GM23338 (cell line): ENCODE data around the gene RAB30. TPM values are rescaled to one million over a fixed set of nuclear protein-coding genes. Genes with fewer than 3 reads are reported as not detected.

ENCODE experiments used
- ATAC-seq: fragments of 200-7000 bp; cut with Tn5 transposase; 3 replicates; pipeline ENCODE4 v1.9.1; 2020
- DNase-seq: peaks from one replicate; pipeline ENCODE4 v3.0.0-alpha.2; 2015; ENCODE audit warnings: low spot score
- H2AFZ ChIP-seq: fragments of 200-600 bp; sonication (generic); 2 replicates; pipeline ENCODE4 v1.8.0; 2016; ENCODE audit warnings: antibody characterized with exemption, mild to moderate bottlenecking, moderate library complexity
- H3F3A ChIP-seq: fragments of 200-600 bp; sonication (generic); replicated peaks from 2 replicates; pipeline ENCODE4 v1.8.0; 2017; ENCODE audit warnings: antibody characterized with exemption, mixed run types, low read depth
- H3K27ac ChIP-seq: fragments of 200-600 bp; sonication (generic); 2 replicates; pipeline ENCODE4 v1.6.1; 2016; ENCODE audit warnings: low read depth
- H3K27me3 ChIP-seq: fragments of 200-600 bp; sonication (generic); 2 replicates; pipeline ENCODE4 v1.8.0; 2016; ENCODE audit warnings: mild to moderate bottlenecking, mixed run types, moderate library complexity; ENCODE audit not compliant: insufficient read depth
- H3K36me3 ChIP-seq: fragments of 200-600 bp; sonication (generic); 2 replicates; pipeline ENCODE4 v1.8.0; 2016; ENCODE audit warnings: mild to moderate bottlenecking; ENCODE audit not compliant: insufficient read depth
- H3K4me1 ChIP-seq: fragments of 200-600 bp; sonication (generic); 2 replicates; pipeline ENCODE4 v1.8.0; 2016; ENCODE audit warnings: mild to moderate bottlenecking, moderate library complexity; ENCODE audit not compliant: insufficient read depth
- H3K4me2 ChIP-seq: fragments of 200-600 bp; sonication (generic); 2 replicates; pipeline ENCODE4 v1.7.1; 2017; ENCODE audit warnings: mixed run types
- H3K4me3 ChIP-seq: fragments of 200-600 bp; sonication (generic); 2 replicates; pipeline ENCODE4 v1.6.1; 2016; ENCODE audit warnings: mixed run types
- H3K79me2 ChIP-seq: fragments of 200-600 bp; sonication (generic); replicated peaks from 2 replicates; pipeline ENCODE4 v1.8.0; 2017; ENCODE audit warnings: mild to moderate bottlenecking; ENCODE audit not compliant: insufficient read depth
- H3K9me2 ChIP-seq: fragments of 200-600 bp; sonication (generic); 2 replicates; pipeline ENCODE4 v1.8.0; 2017; ENCODE audit not compliant: insufficient read depth
- H4K20me1 ChIP-seq: fragments of 200-600 bp; sonication (generic); replicated peaks from 2 replicates; pipeline ENCODE4 v1.8.0; 2017; ENCODE audit warnings: mild to moderate bottlenecking; ENCODE audit not compliant: insufficient read depth
- H3K27ac Mint-ChIP-seq: 2 replicates; pipeline ENCODE4 v1.8.0; 2020; ENCODE audit warnings: inconsistent platforms, mild to moderate bottlenecking, moderate library complexity, mixed read lengths
- H3K27me3 Mint-ChIP-seq: 3 replicates; pipeline ENCODE4 v1.8.0; 2022; ENCODE audit warnings: low read depth, mild to moderate bottlenecking, moderate library complexity, mixed read lengths, inconsistent platforms; ENCODE audit not compliant: insufficient read depth, poor library complexity
- H3K36me3 Mint-ChIP-seq: 3 replicates; pipeline ENCODE4 v1.8.0; 2021; ENCODE audit warnings: low read depth, mild to moderate bottlenecking, inconsistent platforms, moderate library complexity, mixed read lengths
- H3K4me1 Mint-ChIP-seq: 3 replicates; pipeline ENCODE4 v1.8.0; 2020; ENCODE audit warnings: mild to moderate bottlenecking, inconsistent platforms, mixed read lengths
- H3K4me3 Mint-ChIP-seq: 3 replicates; pipeline ENCODE4 v1.8.0; 2021; ENCODE audit warnings: moderate library complexity, mild to moderate bottlenecking, inconsistent platforms, mixed read lengths
- H3K9me3 Mint-ChIP-seq: 3 replicates; pipeline ENCODE4 v1.8.0; 2020; ENCODE audit warnings: moderate library complexity, mild to moderate bottlenecking, inconsistent platforms, mixed read lengths
- CREB1 ChIP-seq: fragments of 250-450 bp; sonication (Bioruptor Pico); IDR thresholded peaks from 2 replicates; pipeline ENCODE4 v1.5.0; 2020; ENCODE audit warnings: low read depth, mild to moderate bottlenecking, moderate library complexity
- EZH2 ChIP-seq: fragments of 200-600 bp; sonication (generic); IDR thresholded peaks from one replicate; pipeline ENCODE4 v1.8.0; 2017; ENCODE audit warnings: antibody characterized with exemption, mild to moderate bottlenecking, low read depth; ENCODE audit not compliant: unreplicated experiment
- EZH2phosphoT487 ChIP-seq: fragments of 200-600 bp; sonication (generic); IDR thresholded peaks from one replicate; pipeline ENCODE4 v1.8.1; 2018; ENCODE audit warnings: antibody characterized with exemption; ENCODE audit not compliant: unreplicated experiment
- JUNB ChIP-seq: IDR thresholded peaks from one replicate; pipeline ENCODE4 v1.6.1; 2016; ENCODE audit warnings: antibody characterized with exemption; ENCODE audit not compliant: unreplicated experiment
- NANOG ChIP-seq: IDR thresholded peaks from 2 replicates; pipeline ENCODE4 v1.6.1; 2016; ENCODE audit warnings: antibody characterized with exemption, borderline replicate concordance
- POLR2AphosphoS5 ChIP-seq: IDR thresholded peaks from 2 replicates; pipeline ENCODE4 v1.6.1; 2016; ENCODE audit warnings: antibody characterized with exemption, low read depth
- STAT1 ChIP-seq: IDR thresholded peaks from one replicate; pipeline ENCODE4 v1.6.1; 2016; ENCODE audit warnings: antibody characterized with exemption; ENCODE audit not compliant: unreplicated experiment
- ZNF114 ChIP-seq: fragments of 250-450 bp; sonication (Bioruptor Pico); IDR thresholded peaks from 2 replicates; pipeline ENCODE4 v1.5.0; 2020; ENCODE audit warnings: mild to moderate bottlenecking, moderate library complexity
- ZNF331 ChIP-seq: fragments of 250-450 bp; sonication (Bioruptor Pico); IDR thresholded peaks from 2 replicates; pipeline ENCODE4 v1.5.0; 2020; ENCODE audit warnings: low read depth, mild to moderate bottlenecking, moderate library complexity
- polyA plus RNA-seq: library from polyadenylated mRNA; unstranded; fragments of >200 nt; fragmentation: Nextera tagmentation; extraction: Ambion mirVana; gene quantifications from 2 replicates; pipeline ENCODE4 v1.2.1, GENCODE V29; 2016
- total RNA-seq: library from RNA; depleted of rRNA; stranded (reverse); fragments of >200 nt; shearing (Covaris generic); gene quantifications from 2 replicates; pipeline ENCODE4 v1.2.3, GENCODE V29; 2014
- TF ChIP-seq, protein P1 (sequence below): IDR thresholded peaks from one replicate; pipeline ENCODE4 v1.6.1; 2018; ENCODE audit warnings: antibody characterized with exemption; ENCODE audit not compliant: unreplicated experiment
- TF ChIP-seq, protein P2 (sequence below): IDR thresholded peaks from 2 replicates; pipeline ENCODE4 v1.6.1; 2016; ENCODE audit warnings: antibody characterized with exemption
- TF ChIP-seq, protein P3 (sequence below): fragments of 250-450 bp; sonication (Bioruptor Pico); IDR thresholded peaks from 2 replicates; pipeline ENCODE4 v1.5.0; 2020; ENCODE audit warnings: mild to moderate bottlenecking, moderate library complexity
- TF ChIP-seq, protein P4 (sequence below), 2 experiments: fragments of 200-600 bp in 1 of 2; sonication (generic) in 1 of 2; conservative IDR thresholded peaks; 2 replicates each; pipeline versions ENCODE4 v1.5.1 to v1.6.1; 2016 to 2017; ENCODE audit warnings: antibody characterized with exemption in 2 of 2, low read depth in 2 of 2, mild to moderate bottlenecking in 2 of 2, moderate library complexity in 1 of 2

Gene RAB30
- total and polyA plus RNA-seq, 2 experiments from 2014 or later = 3.3 to 6.6 TPM

DNA sequence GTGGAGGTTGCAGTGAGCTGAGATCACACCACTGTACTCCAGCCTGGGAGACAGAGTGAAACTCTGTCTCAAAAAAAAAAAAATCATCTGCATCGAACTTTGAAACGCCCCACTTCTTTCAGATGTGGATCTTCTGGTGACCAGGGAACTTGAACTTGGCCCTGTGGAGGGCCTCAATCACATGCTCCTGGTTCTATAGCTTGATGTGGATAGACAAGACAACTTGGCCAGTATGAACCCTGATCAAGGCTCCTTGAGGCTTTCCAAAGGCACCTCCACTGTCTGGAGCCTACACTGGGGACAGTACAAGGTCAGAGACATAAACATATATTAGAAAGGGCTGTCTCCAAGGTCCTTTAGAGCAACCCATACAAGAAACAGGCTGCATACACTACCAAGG, 30.6 kb downstream of the RAB30 start:
- no peaks in the 10 kb centered on the region for H3K9me3 Mint-ChIP-seq

More for the DNA sequence above, 30.6 kb downstream of the RAB30 start:
- H3K9me2 ChIP-seq = peaks cover 5% of the 10 kb centered on the region; the same call in 1 of the 2 replicates
- H2AFZ ChIP-seq = no peak overlapping the region
- TF ChIP-seq, protein P1, sequence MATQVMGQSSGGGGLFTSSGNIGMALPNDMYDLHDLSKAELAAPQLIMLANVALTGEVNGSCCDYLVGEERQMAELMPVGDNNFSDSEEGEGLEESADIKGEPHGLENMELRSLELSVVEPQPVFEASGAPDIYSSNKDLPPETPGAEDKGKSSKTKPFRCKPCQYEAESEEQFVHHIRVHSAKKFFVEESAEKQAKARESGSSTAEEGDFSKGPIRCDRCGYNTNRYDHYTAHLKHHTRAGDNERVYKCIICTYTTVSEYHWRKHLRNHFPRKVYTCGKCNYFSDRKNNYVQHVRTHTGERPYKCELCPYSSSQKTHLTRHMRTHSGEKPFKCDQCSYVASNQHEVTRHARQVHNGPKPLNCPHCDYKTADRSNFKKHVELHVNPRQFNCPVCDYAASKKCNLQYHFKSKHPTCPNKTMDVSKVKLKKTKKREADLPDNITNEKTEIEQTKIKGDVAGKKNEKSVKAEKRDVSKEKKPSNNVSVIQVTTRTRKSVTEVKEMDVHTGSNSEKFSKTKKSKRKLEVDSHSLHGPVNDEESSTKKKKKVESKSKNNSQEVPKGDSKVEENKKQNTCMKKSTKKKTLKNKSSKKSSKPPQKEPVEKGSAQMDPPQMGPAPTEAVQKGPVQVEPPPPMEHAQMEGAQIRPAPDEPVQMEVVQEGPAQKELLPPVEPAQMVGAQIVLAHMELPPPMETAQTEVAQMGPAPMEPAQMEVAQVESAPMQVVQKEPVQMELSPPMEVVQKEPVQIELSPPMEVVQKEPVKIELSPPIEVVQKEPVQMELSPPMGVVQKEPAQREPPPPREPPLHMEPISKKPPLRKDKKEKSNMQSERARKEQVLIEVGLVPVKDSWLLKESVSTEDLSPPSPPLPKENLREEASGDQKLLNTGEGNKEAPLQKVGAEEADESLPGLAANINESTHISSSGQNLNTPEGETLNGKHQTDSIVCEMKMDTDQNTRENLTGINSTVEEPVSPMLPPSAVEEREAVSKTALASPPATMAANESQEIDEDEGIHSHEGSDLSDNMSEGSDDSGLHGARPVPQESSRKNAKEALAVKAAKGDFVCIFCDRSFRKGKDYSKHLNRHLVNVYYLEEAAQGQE = no peak
- TF ChIP-seq POLR2AphosphoS5 (no peak), ZNF114 (CRISPR knock-in tag) (no peak), JUNB (no peak), STAT1 (no peak), EZH2phosphoT487 (no peak), EZH2 (no peak), CREB1 (no peak), NANOG (no peak), ZNF331 (CRISPR knock-in tag) (no peak)
- TF ChIP-seq, protein P2, sequence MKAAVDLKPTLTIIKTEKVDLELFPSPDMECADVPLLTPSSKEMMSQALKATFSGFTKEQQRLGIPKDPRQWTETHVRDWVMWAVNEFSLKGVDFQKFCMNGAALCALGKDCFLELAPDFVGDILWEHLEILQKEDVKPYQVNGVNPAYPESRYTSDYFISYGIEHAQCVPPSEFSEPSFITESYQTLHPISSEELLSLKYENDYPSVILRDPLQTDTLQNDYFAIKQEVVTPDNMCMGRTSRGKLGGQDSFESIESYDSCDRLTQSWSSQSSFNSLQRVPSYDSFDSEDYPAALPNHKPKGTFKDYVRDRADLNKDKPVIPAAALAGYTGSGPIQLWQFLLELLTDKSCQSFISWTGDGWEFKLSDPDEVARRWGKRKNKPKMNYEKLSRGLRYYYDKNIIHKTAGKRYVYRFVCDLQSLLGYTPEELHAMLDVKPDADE = no peak
- TF ChIP-seq, protein P3, sequence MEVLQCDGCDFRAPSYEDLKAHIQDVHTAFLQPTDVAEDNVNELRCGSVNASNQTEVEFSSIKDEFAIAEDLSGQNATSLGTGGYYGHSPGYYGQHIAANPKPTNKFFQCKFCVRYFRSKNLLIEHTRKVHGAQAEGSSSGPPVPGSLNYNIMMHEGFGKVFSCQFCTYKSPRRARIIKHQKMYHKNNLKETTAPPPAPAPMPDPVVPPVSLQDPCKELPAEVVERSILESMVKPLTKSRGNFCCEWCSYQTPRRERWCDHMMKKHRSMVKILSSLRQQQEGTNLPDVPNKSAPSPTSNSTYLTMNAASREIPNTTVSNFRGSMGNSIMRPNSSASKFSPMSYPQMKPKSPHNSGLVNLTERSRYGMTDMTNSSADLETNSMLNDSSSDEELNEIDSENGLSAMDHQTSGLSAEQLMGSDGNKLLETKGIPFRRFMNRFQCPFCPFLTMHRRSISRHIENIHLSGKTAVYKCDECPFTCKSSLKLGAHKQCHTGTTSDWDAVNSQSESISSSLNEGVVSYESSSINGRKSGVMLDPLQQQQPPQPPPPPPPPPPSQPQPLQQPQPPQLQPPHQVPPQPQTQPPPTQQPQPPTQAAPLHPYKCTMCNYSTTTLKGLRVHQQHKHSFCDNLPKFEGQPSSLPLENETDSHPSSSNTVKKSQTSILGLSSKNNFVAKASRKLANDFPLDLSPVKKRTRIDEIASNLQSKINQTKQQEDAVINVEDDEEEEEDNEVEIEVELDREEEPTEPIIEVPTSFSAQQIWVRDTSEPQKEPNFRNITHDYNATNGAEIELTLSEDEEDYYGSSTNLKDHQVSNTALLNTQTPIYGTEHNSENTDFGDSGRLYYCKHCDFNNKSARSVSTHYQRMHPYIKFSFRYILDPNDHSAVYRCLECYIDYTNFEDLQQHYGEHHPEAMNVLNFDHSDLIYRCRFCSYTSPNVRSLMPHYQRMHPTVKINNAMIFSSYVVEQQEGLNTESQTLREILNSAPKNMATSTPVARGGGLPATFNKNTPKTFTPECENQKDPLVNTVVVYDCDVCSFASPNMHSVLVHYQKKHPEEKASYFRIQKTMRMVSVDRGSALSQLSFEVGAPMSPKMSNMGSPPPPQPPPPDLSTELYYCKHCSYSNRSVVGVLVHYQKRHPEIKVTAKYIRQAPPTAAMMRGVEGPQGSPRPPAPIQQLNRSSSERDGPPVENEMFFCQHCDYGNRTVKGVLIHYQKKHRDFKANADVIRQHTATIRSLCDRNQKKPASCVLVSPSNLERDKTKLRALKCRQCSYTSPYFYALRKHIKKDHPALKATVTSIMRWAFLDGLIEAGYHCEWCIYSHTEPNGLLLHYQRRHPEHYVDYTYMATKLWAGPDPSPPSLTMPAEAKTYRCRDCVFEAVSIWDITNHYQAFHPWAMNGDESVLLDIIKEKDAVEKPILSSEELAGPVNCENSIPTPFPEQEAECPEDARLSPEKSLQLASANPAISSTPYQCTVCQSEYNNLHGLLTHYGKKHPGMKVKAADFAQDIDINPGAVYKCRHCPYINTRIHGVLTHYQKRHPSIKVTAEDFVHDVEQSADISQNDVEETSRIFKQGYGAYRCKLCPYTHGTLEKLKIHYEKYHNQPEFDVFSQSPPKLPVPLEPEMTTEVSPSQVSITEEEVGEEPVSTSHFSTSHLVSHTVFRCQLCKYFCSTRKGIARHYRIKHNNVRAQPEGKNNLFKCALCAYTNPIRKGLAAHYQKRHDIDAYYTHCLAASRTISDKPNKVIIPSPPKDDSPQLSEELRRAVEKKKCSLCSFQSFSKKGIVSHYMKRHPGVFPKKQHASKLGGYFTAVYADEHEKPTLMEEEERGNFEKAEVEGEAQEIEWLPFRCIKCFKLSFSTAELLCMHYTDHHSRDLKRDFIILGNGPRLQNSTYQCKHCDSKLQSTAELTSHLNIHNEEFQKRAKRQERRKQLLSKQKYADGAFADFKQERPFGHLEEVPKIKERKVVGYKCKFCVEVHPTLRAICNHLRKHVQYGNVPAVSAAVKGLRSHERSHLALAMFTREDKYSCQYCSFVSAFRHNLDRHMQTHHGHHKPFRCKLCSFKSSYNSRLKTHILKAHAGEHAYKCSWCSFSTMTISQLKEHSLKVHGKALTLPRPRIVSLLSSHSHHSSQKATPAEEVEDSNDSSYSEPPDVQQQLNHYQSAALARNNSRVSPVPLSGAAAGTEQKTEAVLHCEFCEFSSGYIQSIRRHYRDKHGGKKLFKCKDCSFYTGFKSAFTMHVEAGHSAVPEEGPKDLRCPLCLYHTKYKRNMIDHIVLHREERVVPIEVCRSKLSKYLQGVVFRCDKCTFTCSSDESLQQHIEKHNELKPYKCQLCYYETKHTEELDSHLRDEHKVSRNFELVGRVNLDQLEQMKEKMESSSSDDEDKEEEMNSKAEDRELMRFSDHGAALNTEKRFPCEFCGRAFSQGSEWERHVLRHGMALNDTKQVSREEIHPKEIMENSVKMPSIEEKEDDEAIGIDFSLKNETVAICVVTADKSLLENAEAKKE = no peak
- TF ChIP-seq, protein P4, sequence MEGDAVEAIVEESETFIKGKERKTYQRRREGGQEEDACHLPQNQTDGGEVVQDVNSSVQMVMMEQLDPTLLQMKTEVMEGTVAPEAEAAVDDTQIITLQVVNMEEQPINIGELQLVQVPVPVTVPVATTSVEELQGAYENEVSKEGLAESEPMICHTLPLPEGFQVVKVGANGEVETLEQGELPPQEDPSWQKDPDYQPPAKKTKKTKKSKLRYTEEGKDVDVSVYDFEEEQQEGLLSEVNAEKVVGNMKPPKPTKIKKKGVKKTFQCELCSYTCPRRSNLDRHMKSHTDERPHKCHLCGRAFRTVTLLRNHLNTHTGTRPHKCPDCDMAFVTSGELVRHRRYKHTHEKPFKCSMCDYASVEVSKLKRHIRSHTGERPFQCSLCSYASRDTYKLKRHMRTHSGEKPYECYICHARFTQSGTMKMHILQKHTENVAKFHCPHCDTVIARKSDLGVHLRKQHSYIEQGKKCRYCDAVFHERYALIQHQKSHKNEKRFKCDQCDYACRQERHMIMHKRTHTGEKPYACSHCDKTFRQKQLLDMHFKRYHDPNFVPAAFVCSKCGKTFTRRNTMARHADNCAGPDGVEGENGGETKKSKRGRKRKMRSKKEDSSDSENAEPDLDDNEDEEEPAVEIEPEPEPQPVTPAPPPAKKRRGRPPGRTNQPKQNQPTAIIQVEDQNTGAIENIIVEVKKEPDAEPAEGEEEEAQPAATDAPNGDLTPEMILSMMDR (conservative IDR thresholded peaks at IDR 0.05; ENCODE audit: low read depth in 2 of 2) = no peak
- peaks cover 4% of the 10 kb centered on the region for H3K27me3 Mint-ChIP-seq
- H3K4me2 ChIP-seq = no peak overlapping the region
- H3K4me3 Mint-ChIP-seq = no peak overlapping the region
- no peak for ATAC-seq
- no peak for DNase-seq
- no peaks in the 10 kb centered on the region for H3K36me3 ChIP-seq
- H3K4me3 ChIP-seq = no peak overlapping the region
- H3K27me3 ChIP-seq = no peaks in the 10 kb centered on the region
- no peaks in the 10 kb centered on the region for H3K36me3 Mint-ChIP-seq
- peaks cover 11% of the 10 kb centered on the region for H3K4me1 Mint-ChIP-seq
- H3K79me2 ChIP-seq = peaks cover 8% of the 10 kb centered on the region; the same call in 1 of the 2 replicates
- peaks cover 11% of the 10 kb centered on the region for H3K4me1 ChIP-seq
- no peaks in the 10 kb centered on the region; the same call in 1 of the 2 replicates for H4K20me1 ChIP-seq
- H3K27ac ChIP-seq = no peak overlapping the region
- no peak overlapping the region; the same call in 1 of the 2 replicates for H3K27ac Mint-ChIP-seq
- no peaks in the 10 kb centered on the region for H3F3A ChIP-seq
